Activated CD4-positive, alpha-beta T cell treated with anti-CD3 and anti-CD28 coated beads, Interleukin-2, amount 50 U/mL, for 4 hours (primary cell): Measurements from ENCODE around the gene BTF3L4.
A peak's percentile ranks its signal among the peaks of the same experiment; 100 is the strongest.
"Not testable (repeated sequence)": the region's sequence is repeated elsewhere in the genome, so short reads cannot be mapped to it uniquely, and the experiment has no call there.

Experiments
- DNase-seq, 2 experiments: peaks; one replicate each; pipeline ENCODE4 v3.0.0-alpha.2; 2020

Gene BTF3L4

GRCh38 chr1:52056163-52056936 lies at the start of gene BTF3L4:
Gene BTF3L4, plus strand, starts transcription at chr1:52056295. Its CDS starts 3,553 bp downstream, at chr1:52059848.
- DNase-seq, result peak; percentile 92

GRCh38 chr1:52007215-52008002 lies 48.7 kb upstream of the BTF3L4 start:
- no peak for DNase-seq

DNA sequence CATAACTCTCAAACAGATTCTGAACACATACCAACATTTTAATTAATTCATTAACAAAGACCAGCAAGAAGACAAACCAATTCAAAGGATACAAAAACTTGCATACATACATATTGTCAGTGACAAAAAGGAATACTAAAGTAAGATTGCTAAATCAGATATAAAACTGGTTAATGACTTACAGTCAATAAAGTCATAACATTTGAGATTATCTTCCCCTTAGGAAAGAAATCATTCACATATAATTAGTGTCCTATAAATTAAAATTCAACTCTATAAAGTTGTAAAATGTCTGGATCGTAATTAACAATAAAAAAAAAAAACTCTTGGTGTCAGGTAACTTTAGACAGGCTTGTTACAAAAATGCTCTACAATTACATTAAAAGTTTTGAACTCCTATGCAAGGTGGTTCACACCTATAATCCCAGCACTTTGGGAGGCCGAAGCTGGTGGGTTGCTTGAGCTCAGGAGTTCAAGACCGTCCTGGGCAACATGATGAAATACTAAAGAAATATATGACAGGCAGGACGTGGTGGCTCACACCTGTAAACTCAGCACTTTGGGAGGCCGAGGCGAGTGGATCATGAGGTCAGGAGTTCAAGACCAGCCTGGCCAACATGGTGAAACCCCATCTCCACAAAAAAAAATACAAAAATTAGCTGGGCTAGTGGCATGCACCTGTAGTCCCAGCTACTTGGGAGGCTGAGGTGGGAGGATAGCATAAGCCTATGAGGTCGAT lies 47.9 kb upstream of the BTF3L4 start:
- no peak for DNase-seq

- DNase-seq, result no peak
Observed at GRCh38 chr1:52022133-52022532, 34.0 kb upstream of the BTF3L4 start.

DNA sequence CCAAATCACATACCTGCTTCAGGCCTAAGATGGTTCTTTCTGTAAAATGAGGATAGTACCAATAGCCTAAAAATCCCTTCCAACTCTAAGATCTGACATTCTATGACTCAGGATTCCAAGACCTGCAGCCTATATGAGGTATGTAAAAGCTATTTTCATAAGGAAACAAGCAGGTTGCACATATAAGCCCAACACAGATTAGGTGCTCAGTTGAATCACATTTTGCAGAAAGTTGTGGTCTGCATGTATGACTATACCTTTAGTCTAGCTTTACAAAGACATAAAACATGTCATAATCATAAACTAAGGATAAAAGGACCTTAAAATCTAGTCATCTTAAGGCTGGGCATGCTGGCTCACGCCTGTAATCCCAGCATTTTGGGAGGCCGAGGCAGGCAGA lies 29.8 kb upstream of the BTF3L4 start:
- DNase-seq, result no peak

DNA sequence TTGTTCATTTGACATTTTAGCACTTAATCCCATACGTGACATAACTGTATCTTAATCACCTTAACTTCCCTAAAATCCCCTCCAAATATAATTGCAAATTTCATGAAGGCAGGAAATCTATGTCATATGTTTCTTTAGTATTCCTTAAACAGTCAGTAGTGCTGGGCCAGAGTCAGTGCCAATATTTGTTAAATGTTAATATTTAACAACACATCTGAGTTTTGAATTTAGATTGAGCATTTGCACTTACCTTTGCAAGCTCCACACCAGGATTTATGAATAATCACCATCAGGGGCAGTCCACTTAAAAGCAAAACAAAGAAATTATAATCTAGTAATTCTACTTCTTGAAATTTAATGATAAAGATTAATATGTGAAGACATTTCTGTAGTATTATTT lies 27.8 kb upstream of the BTF3L4 start:
- DNase-seq, result no peak

- DNase-seq, result not testable (repeated sequence)
Observed at GRCh38 chr1:52028839-52029238, 27.3 kb upstream of the BTF3L4 start.

- no peak for DNase-seq
Observed at GRCh38 chr1:52032124-52032784, 23.8 kb upstream of the BTF3L4 start.

- DNase-seq, result no peak
Observed at GRCh38 chr1:52032785-52033131, 23.3 kb upstream of the BTF3L4 start.

- peak; percentile 79 to 82 for DNase-seq
Observed at GRCh38 chr1:52033190-52034049, 22.7 kb upstream of the BTF3L4 start, which contains the start of gene KTI12. Gene KTI12, minus strand, starts transcription at chr1:52033810. Its CDS starts 49 bp downstream, at chr1:52033761.

GRCh38 chr1:52034050-52034384 lies 22.1 kb upstream of the BTF3L4 start:
- DNase-seq, result no peak

GRCh38 chr1:52037402-52037814 lies 18.7 kb upstream of the BTF3L4 start:
- no peak for DNase-seq

GRCh38 chr1:52037909-52038308 lies 18.2 kb upstream of the BTF3L4 start:
- no peak for DNase-seq

DNA sequence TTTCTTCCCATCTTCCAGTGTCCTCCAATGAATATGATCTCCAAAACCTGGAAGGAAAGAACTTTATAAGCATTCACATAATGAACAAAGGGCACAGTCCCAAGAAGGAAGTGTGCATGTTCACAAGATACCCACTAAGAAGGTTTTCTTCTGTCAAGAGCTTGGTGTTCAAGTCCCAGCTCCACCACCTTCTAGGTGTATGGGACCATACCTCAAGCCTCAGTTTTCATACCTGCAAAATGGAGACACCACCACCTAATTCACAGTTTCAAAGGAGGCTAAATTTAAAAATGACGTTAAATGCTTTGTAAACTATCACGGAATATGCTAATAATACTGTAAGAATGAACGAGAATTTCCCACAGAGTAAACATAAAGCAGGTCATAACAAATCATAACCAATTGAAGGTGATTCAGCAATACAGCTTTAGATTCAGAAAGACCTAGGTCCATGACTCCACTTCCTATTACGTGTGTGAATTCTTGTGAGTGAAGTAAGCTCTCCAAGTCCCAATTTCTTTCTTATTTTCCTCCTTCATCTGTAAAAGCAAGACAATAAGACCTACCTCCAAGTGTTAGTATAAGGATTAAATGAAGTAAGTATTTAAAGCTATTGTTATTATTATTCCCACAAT lies 14.4 kb upstream of the BTF3L4 start:
- DNase-seq, result no peak

- no peak for DNase-seq
Observed at GRCh38 chr1:52045236-52045635, 10.9 kb upstream of the BTF3L4 start.

GRCh38 chr1:52045666-52046195 lies 10.4 kb upstream of the BTF3L4 start:
- DNase-seq, result not testable (repeated sequence)

DNA sequence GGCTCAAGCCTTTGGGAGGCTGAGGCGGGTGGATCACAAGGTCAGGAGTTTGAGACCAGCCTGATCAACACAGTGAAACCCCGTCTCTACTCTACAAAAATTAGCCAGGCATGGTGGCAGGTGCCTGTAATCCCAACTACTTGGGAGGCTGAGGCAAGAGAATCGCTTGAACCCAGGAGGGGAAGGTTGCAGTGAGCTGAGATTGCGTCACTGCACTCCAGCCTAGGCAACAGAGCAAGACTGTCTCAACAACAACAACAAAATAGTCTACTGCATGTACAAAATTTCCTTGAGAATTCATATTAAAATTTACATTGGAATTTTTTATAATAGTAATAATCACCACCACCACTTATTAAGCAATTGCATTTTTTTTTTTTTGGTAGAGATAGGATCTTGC lies 6.8 kb upstream of the BTF3L4 start:
- not testable (repeated sequence) for DNase-seq

DNA sequence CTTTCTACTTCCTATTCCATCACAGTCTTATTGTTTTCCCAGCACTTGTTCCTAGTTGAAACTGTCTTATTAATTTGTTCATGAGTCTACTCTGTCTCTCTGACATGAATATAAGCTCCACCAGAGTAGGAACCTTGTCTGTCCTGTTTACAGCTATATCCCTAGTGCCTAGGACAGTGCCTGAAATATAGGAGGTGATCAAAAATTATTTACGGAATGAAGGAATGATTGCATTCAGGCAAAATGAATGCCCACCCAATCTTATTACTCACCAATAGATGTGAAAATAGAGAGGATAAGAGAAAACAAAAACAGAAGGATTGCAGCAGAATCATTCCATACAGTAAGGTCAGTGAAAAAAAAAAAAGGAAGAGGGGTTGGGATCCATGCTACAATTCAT lies 2.2 kb upstream of the BTF3L4 start:
- DNase-seq, result no peak

DNA sequence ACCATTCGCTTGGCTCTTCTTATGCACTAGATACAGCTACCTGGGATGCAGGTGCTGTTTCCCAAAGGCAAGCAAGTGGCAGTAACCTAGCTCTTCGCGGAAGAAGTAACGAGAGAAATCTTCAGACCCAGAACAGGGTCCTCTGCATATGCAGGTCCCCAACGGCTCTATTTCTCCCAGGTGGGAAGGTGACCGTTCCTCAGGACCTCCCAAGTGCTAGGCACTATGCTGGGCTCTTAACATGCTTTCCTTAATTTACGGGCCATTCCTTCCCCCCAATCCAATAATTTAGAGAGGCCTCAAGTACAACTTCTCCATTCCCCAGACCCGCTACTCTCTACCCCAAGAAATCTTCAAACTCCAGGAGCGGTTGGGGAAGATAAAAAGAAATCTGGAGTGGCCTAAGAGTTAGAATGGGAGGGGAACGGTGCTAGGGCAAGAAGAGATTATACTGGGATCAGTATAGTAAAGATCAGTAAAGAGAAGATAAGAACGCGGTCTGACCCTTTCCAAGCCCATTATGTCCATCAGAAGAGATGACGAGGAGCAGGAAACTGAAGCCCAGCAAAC lies 1.5 kb upstream of the BTF3L4 start:
- no peak for DNase-seq

- DNase-seq, result peak; percentile 46 to 48
Observed at GRCh38 chr1:52055066-52055865, 829 bp upstream of the BTF3L4 start, which contains the start of gene TXNDC12. Gene TXNDC12, minus strand, starts transcription at chr1:52055191. Its CDS starts 95 bp downstream, at chr1:52055096.
